GM13977 (cell line): ENCODE measurements around the gene AZGP1.
"Not testable (repeated sequence)": the region's sequence is repeated elsewhere in the genome, so short reads cannot be mapped to it uniquely, and the experiment has no call there.

Source experiments
- DNase-seq: peaks from one replicate; pipeline ENCODE4 v3.0.0; 2012; ENCODE audit warnings: low spot score
- CTCF ChIP-seq: IDR thresholded peaks from 2 replicates; pipeline ENCODE4 v1.5.1; 2012; ENCODE audit warnings: mild to moderate bottlenecking, control low read depth; ENCODE audit not compliant: insufficient read depth; ENCODE audit errors: extremely low read depth, missing control alignments
- in situ Hi-C: fragments of 300-500 bp; cut with MboI; formaldehyde crosslinking; loops from one replicate; pipeline ENCODE4 v1.12.0; 2022; ENCODE audit warnings: low sequenced_read_pairs, low pct_unique_long_range_greater_than_20kb, mixed read lengths, inconsistent platforms; ENCODE audit not compliant: unreplicated experiment

The AZGP1 gene

GRCh38 chr7:100011516-100011915 lies 35.7 kb upstream of the AZGP1 start:
- TF ChIP-seq CTCF, result no peak
- in situ Hi-C loops, result no loop called here
- DNase-seq, result no peak

- in situ Hi-C loops, result no loop called here
- no peak for TF ChIP-seq CTCF
- DNase-seq, result no peak
Observed at GRCh38 chr7:100010901-100011300, 35.1 kb upstream of the AZGP1 start.

DNA sequence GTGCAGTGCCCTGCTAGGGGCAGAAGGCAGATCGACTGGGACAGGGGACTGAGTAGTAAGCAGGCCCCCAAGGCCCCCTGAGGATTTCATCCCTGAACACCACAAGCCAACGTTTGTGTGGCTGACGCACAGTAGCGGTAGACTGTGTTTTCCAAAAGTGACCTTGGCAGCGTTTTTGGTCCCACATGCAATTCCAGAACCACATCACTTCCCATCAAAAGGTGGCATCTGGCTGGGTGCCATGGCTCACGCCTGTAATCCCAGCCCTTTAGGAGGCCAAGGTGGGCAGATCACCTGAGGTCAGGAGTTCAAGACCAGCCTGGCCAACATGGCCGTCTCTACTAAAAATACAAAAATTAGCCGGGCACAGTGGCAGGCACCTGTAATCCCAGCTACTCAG lies 34.1 kb upstream of the AZGP1 start:
- in situ Hi-C loops, DNase-seq: not testable (repeated sequence)

DNA sequence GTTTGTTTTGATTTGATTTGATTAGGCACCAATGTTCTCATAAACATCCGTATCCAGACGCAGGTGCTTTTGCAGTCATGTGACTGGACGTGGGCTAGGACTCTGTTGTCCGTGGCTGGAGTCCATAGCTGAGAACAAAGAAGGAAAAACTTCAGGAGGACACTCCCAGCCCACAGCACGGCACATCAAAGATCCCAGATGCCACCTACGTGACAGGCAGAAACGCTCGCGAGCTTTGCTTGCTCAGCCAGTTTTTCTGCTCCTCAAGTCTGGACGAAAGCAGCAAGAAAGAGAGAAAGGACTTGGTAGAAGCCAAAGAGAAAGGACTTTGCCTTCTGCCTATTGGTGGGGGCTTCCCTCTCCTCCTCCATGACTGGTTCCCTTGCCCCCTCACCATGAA lies 32.7 kb upstream of the AZGP1 start:
- TF ChIP-seq CTCF, result no peak
- in situ Hi-C loops, result no loop called here
- no peak for DNase-seq

DNA sequence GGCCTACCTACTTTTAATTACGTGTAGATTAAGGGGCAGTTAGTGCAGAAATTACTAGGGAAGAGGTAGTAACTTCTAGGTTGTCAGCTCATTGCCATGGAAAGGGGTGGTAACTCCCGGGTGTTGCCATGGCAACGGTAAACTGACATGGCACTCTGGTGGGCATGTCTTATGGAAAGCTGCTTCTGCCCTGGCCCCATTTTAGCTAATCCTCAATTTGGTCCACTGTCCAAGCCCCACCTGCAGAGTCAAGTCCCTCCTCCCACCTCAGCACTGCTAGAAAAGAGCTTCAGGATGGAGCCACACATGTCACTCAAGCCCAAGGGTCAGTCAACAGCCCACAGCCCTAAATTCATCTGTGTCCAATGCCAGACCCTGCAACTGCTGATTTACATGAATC lies 32.1 kb upstream of the AZGP1 start:
- TF ChIP-seq CTCF, result no peak
- in situ Hi-C loops, result no loop called here
- no peak for DNase-seq

- TF ChIP-seq CTCF, result no peak
- no peak for DNase-seq
- in situ Hi-C loops, result no loop called here
Observed at GRCh38 chr7:100003711-100004661, 28.2 kb upstream of the AZGP1 start.

DNA sequence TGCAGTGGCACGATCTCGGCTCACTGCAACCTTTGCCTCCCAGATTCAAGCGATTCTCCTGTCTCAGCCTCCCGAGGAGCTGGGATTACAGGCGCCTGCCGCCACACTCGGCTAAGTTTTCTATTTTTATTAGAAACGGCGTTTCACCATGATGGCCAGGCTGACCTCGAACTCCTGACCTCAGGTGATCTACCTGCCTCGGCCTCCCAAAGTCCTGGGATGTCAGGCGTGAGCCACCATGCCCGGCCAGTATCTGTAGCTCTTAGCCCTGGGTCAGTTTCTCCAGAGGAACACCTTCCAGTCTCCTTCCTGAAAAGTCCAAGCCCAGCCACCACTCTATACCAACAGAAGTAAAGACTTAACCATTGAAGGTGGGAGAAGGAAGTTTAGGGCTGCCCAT lies 24.4 kb upstream of the AZGP1 start:
- TF ChIP-seq CTCF, result no peak
- no peak for DNase-seq
- in situ Hi-C loops, result no loop called here
